ENCODE results near the gene PCDHB6.
"Not testable (repeated sequence)": the region's sequence is repeated elsewhere in the genome, so short reads cannot be mapped to it uniquely, and the experiment has no call there.

The PCDHB6 gene

DNA sequence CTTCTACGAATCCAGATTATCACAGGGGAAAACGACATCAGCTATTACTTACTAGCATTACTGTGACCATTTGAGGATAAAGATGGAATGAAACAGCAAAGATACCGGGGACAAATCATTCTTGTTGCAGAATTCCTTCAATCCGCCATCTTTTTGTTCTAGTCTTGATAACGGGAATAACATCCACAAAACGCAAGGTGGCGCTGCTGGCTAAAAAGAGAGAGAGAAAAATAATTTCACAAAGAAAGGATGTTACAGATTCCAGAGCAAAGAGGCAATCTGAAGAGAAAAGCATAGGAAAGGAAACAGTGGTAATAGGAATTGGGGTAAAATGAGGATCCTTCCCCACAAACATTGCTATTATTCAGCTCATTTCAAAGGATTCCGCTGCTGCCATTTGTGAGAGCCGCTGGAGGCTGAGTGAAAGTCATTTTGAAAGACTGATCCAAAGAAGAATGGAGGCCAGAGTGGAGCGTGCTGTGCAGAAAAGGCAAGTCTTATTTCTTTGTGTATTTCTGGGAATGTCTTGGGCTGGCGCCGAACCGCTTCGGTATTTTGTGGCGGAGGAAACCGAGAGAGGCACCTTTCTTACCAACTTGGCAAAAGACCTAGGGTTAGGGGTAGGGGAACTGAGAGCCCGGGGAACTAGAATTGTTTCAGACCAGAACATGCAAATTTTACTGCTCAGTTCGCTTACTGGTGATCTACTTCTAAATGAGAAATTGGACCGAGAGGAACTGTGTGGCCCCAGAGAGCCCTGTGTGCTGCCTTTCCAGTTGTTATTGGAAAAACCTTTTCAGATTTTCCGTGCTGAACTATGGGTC is 22.7 kb downstream of the PCDHB6 start, which contains the start of gene PCDHB7:
Gene PCDHB7 (plus strand): TSS at position 264 of the 824 bp plus-strand sequence. CDS start 192 bp downstream, at position 456.
- DNase-seq = no peak

DNA sequence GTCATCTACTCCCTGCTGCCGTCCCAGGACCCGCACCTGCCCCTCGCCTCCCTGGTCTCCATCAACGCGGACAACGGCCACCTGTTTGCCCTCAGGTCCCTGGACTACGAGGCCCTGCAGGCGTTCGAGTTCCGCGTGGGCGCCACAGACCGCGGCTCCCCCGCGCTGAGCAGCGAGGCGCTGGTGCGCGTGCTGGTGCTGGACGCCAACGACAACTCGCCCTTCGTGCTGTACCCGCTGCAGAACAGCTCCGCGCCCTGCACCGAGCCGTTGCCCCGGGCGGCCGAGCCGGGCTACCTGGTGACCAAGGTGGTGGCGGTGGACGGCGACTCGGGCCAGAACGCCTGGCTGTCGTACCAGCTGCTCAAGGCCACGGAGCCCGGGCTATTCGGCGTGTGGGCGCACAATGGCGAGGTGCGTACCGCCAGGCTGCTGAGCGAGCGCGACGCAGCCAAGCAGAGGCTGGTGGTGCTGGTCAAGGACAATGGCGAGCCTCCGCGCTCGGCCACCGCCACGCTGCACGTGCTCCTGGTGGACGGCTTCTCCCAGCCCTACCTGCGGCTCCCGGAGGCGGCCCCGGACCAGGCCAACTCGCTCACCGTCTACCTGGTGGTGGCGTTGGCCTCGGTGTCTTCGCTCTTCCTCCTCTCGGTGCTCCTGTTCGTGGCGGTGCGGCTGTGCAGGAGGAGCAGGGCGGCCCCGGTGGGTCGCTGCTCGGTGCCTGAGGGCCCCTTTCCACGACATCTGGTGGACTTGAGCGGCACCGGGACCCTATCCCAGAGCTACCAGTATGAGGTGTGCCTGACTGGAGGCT is 24.6 kb downstream of the PCDHB6 start:
- not testable (repeated sequence) for DNase-seq

DNA sequence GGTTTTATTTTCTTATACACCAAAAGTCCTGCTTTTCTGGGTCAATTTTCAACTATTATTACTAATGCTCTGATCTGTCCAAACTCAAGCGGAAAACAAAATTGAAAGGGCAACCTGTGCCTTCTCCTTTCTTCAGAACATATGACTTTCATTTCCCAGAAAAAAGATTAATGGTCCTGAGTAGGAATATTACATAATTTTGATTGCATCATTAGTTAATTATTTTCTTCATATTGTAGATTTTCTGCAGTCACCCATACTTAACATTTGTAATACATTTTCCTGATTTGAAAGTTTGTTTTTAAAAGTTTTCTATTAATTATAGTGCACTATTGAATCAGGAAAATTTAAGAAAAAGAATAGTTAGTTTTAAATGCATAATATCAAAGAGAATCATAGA is 26.1 kb downstream of the PCDHB6 start:
- DNase-seq = no peak

DNA sequence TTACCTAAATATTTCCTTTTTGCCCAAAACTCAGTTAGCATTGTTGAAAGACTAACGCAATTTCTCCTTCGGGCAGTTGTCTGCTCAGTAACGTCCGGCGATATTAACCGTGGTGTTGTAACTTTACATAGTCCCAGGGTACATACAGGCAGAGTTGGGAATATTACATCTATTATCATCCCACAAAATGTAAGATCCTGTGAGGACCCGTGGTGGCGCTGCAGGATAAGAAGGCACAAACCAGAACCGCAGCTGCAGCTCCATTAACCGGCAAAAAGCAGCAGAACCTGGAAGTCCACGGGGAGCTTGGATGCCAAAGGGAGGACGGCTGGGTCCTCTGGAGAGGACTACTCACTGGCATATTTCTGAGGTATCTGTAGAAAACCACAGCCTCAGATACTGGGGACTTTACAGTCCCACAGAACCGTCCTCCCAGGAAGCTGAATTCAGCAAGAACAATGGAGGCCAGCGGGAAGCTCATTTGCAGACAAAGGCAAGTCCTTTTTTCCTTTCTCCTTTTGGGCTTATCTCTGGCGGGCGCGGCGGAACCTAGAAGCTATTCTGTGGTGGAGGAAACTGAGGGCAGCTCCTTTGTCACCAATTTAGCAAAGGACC is 27.8 kb downstream of the PCDHB6 start, which contains the start of gene PCDHB8:
Gene PCDHB8 (plus strand): TSS at position 214 of the 615 bp plus-strand sequence. CDS start 245 bp downstream, at position 459.
- DNase-seq = not testable (repeated sequence)

DNA sequence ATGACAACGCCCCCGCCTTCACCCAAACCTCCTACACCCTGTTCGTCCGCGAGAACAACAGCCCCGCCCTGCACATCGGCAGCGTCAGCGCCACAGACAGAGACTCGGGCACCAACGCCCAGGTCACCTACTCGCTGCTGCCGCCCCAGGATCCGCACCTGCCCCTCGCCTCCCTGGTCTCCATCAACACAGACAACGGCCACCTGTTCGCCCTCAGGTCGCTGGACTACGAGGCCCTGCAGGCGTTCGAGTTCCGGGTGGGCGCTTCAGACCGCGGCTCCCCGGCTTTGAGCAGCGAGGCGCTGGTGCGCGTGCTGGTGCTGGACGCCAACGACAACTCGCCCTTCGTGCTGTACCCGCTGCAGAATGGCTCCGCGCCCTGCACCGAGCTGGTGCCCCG is 29.5 kb downstream of the PCDHB6 start:
- not testable (repeated sequence) for DNase-seq

DNA sequence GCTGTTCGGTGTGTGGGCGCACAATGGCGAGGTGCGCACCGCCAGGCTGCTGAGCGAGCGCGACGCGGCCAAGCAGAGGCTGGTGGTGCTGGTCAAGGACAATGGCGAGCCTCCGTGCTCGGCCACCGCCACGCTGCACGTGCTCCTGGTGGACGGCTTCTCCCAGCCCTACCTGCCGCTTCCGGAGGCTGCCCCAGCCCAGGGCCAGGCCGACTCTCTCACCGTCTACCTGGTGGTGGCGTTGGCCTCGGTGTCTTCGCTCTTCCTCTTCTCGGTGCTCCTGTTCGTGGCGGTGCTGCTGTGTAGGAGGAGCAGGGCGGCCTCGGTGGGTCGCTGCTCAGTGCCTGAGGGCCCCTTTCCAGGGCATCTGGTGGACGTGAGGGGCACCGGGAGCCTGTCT is 30.0 kb downstream of the PCDHB6 start:
- DNase-seq = not testable (repeated sequence)

DNA sequence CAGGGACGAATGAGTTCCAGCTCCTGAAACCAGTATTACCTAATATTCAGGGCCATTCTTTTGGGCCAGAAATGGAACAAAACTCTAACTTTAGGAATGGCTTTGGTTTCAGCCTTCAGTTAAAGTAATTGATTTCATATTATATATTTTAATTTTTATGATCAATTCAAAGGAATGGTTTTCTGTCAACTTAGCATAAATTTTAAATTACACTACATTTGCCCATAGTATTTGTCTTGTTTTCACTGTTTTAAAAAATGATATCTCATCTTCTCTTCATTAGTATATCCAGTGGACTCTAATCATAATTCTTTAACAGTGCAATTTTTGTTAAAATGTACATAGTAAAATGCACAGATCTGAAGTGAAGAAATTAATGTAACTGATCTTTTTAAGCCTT is 30.5 kb downstream of the PCDHB6 start:
- DNase-seq = no peak

DNA sequence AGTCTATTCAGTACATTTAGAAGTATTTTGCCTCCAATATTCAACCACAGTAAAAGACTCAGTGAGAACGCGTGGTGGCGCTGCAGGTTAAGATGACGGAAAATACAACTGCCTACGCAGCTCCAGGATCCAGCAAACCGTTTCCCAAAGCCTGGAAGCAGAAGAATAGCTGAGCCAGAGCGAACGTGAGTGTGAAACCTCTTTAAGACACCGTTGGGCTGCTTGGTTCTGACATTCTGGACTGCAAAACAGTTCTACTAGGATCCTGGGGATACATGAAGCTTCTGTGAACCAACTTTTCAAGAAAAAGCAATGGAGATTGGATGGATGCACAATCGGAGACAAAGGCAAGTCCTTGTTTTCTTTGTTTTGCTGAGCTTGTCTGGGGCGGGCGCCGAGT is 32.4 kb downstream of the PCDHB6 start, which contains the start of gene PCDHB16:
Gene PCDHB16 (plus strand): TSS at position 140 of the 400 bp plus-strand sequence. CDS start 173 bp downstream, at position 313.
- peak; percentile 41 for DNase-seq

DNA sequence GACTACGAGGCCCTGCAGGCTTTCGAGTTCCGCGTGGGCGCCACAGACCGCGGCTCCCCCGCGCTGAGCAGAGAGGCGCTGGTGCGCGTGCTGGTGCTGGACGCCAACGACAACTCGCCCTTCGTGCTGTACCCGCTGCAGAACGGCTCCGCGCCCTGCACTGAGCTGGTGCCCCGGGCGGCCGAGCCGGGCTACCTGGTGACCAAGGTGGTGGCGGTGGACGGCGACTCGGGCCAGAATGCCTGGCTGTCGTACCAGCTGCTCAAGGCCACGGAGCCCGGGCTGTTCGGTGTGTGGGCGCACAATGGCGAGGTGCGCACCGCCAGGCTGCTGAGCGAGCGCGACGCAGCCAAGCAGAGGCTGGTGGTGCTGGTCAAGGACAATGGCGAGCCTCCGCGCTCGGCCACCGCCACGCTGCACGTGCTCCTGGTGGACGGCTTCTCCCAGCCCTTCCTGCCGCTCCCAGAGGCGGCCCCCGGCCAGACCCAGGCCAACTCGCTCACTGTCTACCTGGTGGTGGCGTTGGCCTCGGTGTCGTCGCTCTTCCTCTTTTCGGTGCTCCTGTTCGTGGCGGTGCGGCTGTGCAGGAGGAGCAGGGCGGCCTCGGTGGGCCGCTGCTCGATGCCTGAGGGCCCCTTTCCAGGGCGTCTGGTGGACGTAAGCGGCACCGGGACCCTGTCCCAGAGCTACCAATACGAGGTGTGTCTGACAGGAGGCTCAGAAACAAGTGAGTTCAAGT is 34.4 kb downstream of the PCDHB6 start:
- DNase-seq = not testable (repeated sequence)

DNA sequence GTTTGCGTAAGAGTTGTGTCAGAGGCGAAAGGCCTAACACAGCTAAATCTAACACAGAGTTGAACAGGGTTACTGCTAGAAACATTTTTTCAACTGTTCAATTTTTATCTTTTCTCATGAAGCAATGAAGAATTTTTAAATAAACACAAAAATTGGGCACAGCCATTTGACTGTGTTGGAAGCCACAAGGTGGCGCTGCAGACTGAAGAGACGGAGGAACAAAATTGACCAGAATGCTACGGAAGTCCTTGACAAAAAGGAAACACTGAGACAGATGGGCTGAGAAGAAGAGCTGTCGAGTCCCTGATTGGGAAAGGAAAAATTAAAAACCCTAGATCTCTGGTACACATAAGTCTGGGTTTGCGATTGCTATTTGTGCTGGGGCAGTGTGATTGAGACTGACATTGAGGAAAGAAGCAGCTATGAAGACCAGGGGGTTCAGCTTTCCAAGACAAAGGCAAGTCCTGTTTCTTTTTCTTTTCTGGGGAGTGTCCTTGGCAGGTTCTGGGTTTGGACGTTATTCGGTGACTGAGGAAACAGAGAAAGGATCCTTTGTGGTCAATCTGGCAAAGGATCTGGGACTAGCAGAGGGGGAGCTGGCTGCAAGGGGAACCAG is 37.1 kb downstream of the PCDHB6 start, which contains the start of gene PCDHB9:
Gene PCDHB9 (plus strand): TSS at position 265 of the 616 bp plus-strand sequence. CDS start 158 bp downstream, at position 423.
- no peak for DNase-seq

DNA sequence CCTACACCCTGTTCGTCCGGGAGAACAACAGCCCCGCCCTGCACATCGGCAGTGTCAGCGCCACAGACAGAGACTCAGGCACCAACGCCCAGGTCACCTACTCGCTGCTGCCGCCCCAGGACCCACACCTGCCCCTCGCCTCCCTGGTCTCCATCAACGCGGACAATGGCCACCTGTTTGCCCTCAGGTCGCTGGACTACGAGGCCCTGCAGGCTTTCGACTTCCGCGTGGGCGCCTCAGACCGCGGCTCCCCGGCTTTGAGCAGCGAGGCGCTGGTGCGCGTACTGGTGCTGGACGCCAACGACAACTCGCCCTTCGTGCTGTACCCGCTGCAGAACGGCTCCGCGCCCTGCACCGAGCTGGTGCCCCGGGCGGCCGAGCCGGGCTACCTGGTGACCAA is 38.8 kb downstream of the PCDHB6 start:
- DNase-seq = not testable (repeated sequence)

DNA sequence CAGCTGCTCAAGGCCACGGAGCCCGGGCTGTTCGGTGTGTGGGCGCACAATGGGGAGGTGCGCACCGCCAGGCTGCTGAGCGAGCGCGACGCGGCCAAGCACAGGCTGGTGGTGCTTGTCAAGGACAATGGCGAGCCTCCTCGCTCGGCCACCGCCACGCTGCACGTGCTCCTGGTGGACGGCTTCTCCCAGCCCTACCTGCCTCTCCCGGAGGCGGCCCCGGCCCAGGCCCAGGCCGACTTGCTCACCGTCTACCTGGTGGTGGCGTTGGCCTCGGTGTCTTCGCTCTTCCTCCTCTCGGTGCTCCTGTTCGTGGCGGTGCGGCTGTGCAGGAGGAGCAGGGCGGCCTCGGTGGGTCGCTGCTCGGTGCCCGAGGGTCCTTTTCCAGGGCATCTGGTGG is 39.3 kb downstream of the PCDHB6 start:
- not testable (repeated sequence) for DNase-seq

DNA sequence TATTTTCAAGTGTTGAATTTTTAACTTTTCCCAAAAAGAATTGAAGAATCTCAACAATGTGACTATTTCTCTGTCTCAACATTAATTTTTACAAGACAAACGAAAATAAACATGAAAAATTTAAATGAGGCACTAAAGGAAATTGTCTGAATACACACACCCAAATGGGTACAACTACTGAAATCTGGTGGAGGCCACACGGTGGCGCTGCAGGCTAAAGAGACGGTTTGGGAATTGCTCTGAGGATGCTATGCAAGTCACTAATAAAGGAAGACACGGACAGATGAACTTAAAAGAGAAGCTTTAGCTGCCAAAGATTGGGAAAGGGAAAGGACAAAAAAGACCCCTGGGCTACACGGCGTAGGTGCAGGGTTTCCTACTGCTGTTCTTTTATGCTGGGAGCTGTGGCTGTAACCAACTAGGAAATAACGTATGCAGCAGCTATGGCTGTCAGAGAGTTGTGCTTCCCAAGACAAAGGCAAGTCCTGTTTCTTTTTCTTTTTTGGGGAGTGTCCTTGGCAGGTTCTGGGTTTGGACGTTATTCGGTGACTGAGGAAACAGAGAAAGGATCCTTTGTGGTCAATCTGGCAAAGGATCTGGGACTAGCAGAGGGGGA is 42.4 kb downstream of the PCDHB6 start, which contains the start of gene PCDHB10:
Gene PCDHB10 (plus strand): TSS at position 244 of the 616 bp plus-strand sequence. CDS start 200 bp downstream, at position 444.
- DNase-seq = no peak

DNA sequence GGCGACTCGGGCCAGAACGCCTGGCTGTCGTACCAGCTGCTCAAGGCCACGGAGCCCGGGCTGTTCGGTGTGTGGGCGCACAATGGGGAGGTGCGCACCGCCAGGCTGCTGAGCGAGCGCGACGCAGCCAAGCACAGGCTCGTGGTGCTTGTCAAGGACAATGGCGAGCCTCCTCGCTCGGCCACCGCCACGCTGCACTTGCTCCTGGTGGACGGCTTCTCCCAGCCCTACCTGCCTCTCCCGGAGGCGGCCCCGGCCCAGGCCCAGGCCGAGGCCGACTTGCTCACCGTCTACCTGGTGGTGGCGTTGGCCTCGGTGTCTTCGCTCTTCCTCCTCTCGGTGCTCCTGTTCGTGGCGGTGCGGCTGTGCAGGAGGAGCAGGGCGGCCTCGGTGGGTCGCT is 44.5 kb downstream of the PCDHB6 start:
- not testable (repeated sequence) for DNase-seq

DNA sequence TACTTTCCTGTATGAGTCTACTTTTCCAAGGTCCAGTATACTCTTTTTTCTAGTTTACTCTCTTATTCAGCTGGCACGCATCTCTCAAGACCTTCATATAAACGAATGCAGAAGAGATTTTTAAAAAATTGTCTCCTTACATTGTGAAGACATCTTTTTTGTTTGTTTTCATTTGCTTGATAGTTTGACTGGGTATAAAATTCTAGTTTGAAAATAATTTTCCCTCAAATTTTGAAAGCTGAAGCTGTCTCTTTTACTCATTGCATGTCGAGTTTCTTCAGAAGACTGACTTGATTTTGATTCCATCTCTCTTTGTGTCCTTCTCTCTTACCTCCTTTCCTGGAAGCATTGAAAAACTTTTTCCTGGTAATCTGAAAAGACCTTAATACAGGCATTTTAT is 46.5 kb downstream of the PCDHB6 start:
- no peak for DNase-seq

DNA sequence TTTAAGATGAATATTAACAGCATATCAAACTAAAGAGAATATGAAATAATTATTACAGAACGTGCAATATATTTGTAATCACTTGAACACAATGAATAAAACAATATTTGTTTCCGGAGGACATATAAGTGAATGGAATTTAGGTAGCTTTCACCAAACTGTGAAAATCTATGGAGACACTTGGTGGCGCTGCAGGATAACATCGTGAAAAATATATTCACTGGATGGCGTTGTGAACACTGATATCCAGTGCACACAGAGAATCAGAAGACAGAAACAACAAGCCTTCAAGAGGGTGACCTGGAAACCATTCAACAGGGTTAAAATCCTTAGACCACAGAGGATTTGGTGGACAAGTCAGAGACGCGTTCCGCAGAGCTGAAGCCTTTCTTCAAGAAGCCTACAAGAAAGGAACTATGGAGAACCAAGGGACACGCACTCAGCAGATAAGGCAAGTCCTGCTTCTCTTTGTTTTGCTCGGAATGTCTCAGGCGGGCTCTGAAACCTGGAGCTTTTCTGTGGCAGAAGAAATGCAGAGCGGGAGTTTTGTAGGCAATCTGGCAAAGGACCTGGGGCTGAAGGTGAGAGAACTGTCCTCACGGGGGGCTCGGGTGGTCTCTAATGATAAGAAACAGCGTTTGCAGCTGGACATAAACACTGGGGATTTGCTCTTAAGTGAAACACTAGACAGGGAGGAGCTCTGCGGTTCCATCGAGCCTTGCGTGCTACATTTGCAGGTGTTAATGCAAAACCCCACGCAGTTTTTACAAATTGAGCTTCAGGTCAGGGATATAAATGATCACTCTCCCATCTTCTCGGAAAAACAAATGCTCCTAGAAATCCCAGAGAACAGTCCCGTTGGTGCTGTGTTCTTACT is 49.7 kb downstream of the PCDHB6 start, which contains the start of gene PCDHB11:
Gene PCDHB11 (plus strand): TSS at position 269 of the 877 bp plus-strand sequence. CDS start 148 bp downstream, at position 417.
- no peak for DNase-seq

DNA sequence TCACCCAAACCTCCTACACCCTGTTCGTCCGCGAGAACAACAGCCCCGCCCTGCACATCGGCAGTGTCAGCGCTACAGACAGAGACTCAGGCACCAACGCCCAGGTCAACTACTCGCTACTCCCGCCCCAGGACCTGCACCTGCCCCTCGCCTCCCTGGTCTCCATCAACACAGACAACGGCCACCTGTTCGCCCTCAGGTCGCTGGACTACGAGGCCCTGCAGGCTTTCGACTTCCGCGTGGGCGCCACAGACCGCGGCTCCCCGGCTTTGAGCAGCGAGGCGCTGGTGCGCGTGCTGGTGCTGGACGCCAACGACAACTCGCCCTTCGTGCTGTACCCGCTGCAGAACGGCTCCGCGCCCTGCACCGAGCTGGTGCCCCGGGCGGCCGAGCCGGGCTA is 51.3 kb downstream of the PCDHB6 start:
- DNase-seq = not testable (repeated sequence)

DNA sequence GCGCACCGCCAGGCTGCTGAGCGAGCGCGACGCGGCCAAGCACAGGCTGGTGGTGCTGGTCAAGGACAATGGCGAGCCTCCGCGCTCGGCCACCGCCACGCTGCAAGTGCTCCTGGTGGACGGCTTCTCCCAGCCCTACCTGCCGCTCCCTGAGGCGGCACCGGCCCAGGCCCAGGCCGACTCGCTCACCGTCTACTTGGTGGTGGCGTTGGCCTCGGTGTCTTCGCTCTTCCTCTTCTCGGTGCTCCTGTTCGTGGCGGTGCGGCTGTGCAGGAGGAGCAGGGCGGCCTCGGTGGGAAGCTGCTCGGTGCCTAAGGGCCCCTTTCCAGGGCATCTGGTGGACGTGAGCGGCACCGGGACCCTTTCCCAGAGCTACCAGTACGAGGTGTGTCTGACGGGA is 51.8 kb downstream of the PCDHB6 start:
- DNase-seq = not testable (repeated sequence)

Measured in femur (tissue), 1 donor.